Activated naive CD4-positive, alpha-beta T cell treated with anti-CD3 and anti-CD28 coated beads, Interleukin-2, amount 10 ng/mL, durations not matched to agents 7 days and 5 days (primary cell): ENCODE results near the gene ATL3.
A peak's percentile ranks its signal among the peaks of the same experiment; 100 is the strongest.

Source experiments
- CTCF ChIA-PET: fragments of 350-600 bp; sonication (Branson Sonifier 250); formaldehyde crosslinking; loops from one replicate; lab custom pipeline; 2021; ENCODE audit warnings: antibody characterized with exemption; lab: Charles Lee
- DNase-seq: peaks from one replicate; pipeline ENCODE4 v3.0.0-alpha.2; 2020
- H3K27ac Mint-ChIP-seq: one replicate; pipeline ENCODE4 v1.8.0; 2021; ENCODE audit warnings: mild to moderate bottlenecking, moderate library complexity, mixed read lengths
- H3K27me3 Mint-ChIP-seq: one replicate; pipeline ENCODE4 v1.8.0; 2021; ENCODE audit warnings: mild to moderate bottlenecking, mixed read lengths
- H3K36me3 Mint-ChIP-seq: one replicate; pipeline ENCODE4 v1.8.0; 2021; ENCODE audit warnings: mixed read lengths
- H3K4me1 Mint-ChIP-seq: one replicate; pipeline ENCODE4 v1.8.0; 2021; ENCODE audit warnings: mixed read lengths
- H3K4me3 Mint-ChIP-seq: one replicate; pipeline ENCODE4 v1.8.0; 2021; ENCODE audit warnings: mild to moderate bottlenecking, moderate library complexity, mixed read lengths
- H3K9me3 Mint-ChIP-seq: one replicate; pipeline ENCODE4 v1.8.0; 2021; ENCODE audit warnings: mixed read lengths

ATL3 gene, protein sequence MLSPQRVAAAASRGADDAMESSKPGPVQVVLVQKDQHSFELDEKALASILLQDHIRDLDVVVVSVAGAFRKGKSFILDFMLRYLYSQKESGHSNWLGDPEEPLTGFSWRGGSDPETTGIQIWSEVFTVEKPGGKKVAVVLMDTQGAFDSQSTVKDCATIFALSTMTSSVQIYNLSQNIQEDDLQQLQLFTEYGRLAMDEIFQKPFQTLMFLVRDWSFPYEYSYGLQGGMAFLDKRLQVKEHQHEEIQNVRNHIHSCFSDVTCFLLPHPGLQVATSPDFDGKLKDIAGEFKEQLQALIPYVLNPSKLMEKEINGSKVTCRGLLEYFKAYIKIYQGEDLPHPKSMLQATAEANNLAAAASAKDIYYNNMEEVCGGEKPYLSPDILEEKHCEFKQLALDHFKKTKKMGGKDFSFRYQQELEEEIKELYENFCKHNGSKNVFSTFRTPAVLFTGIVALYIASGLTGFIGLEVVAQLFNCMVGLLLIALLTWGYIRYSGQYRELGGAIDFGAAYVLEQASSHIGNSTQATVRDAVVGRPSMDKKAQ

DNA sequence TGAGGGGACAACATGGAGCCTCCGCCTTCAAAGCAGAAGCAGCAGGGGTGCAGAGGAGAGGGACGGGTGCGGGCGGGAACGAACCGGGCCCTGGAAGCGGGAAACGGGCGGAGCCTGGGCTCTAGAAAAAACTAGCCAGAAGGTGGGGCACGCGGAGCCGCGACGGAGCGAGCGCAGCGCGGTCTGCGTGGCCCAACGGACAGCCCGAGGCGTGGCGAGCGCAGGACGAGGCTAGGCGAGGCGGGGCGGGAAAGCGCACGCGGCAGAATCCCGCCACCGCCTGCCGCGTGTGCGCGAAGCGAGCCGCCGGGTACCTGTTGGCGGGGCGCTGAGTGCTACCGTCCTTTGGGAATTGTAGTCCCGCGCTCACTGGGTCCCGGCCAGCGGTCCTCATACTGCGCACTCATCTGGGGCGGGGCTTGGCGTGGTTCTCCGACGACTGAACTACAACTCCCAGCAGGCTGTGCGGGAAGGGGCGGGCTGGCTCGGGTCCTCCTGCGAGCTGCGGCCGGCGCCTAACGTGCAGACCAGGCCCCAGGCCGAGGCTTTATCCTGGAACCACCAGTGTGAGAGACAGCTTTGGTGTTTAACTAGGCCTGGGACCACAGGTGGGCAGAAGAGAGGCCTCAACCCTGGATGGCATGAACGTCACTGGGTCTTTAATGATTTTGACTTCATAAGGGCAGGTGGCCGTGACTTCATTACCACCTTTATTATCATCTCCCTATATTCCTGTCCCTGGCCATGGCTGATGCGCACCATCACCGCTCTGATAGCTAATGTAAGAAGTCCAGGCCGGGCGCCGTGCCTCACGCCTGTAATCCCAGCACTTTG is at the start of gene ATL3:
TSS of gene ATL3 (minus strand) at position 55 of the 834 bp plus-strand sequence. CDS start at position 14, 41 bp downstream.
- H3K36me3 Mint-ChIP-seq: peaks cover 13% of the 10 kb centered on the region
- H3K9me3 Mint-ChIP-seq: no peaks in the 10 kb centered on the region
- peaks cover 44% of the 10 kb centered on the region for H3K4me1 Mint-ChIP-seq
- H3K27me3 Mint-ChIP-seq: peaks cover 11% of the 10 kb centered on the region
- CTCF ChIA-PET: interaction anchor here (0.7 to 5.5 kb wide), 3 partner anchors 10 to 465 kb away, joined by 3 to 17 read pairs (median 3); partner anchors contain the start of gene RTN3
- H3K27ac Mint-ChIP-seq: peak within 1 kb of the TSS; percentile 88
- peak; percentile 97 for DNase-seq
- peak within 1 kb of the TSS; percentile 80 for H3K4me3 Mint-ChIP-seq

DNA sequence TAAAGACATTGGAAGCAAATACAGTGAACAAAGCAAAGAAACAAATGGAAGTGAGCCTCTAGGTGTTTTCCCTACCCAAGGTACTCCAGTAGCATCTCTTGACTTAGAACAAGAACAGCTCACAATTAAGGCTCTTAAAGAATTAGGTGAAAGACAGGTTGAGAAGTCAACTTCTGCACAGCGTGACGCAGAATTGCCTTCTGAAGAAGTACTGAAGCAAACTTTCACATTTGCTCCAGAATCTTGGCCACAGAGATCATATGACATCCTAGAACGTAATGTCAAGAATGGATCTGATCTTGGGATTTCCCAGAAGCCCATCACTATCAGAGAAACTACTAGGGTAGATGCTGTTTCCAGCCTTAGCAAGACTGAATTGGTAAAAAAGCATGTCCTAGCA is 49.4 kb upstream of the ATL3 start:
- H3K4me1 Mint-ChIP-seq: no peaks in the 10 kb centered on the region
- peaks cover 4% of the 10 kb centered on the region for H3K36me3 Mint-ChIP-seq
- DNase-seq: no peak
- no peaks in the 10 kb centered on the region for H3K9me3 Mint-ChIP-seq
- H3K4me3 Mint-ChIP-seq: no peak overlapping the region
- no peak overlapping the region for H3K27ac Mint-ChIP-seq
- CTCF ChIA-PET: interaction anchor here (0.7 to 1.0 kb wide), 2 partner anchors 15 to 21 kb away, joined by 3 read pairs; no protein-coding TSS in a partner anchor
- H3K27me3 Mint-ChIP-seq: no peaks in the 10 kb centered on the region

DNA sequence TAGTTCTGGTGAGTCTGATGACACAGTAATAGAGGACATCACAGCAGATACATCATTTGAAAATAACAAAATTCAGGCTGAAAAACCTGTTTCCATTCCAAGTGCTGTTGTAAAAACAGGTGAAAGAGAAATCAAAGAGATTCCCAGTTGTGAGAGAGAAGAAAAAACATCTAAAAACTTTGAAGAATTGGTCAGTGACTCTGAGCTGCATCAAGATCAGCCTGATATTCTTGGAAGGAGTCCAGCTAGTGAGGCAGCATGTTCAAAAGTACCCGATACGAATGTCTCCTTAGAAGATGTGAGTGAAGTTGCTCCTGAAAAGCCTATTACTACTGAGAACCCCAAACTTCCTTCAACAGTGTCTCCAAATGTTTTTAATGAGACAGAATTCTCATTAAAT is 48.8 kb upstream of the ATL3 start:
- Mint-ChIP-seq H3K27me3 (no peaks in the 10 kb centered on the region), H3K36me3 (peaks cover 6% of the 10 kb centered on the region), H3K4me1 (no peaks in the 10 kb centered on the region), H3K9me3 (no peaks in the 10 kb centered on the region), H3K27ac (no peak overlapping the region), H3K4me3 (no peak overlapping the region)
- no peak for DNase-seq
- CTCF ChIA-PET: interaction anchor here (0.7 to 1.0 kb wide), 2 partner anchors 14 to 21 kb away, joined by 3 read pairs; no protein-coding TSS in a partner anchor

DNA sequence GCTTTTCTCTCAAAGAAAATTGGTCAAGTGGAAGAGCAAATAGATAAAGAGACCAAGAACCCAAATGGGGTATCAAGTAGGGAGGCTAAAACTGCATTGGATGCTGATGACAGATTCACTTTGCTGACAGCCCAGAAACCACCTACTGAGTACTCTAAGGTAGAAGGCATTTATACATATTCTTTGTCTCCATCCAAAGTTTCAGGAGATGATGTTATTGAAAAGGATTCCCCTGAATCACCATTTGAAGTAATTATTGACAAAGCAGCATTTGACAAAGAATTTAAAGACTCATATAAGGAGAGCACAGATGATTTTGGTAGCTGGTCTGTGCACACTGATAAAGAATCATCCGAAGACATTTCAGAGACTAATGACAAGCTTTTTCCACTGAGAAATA is 47.8 kb upstream of the ATL3 start:
- Mint-ChIP-seq H3K27me3 (no peaks in the 10 kb centered on the region), H3K9me3 (no peaks in the 10 kb centered on the region), H3K36me3 (peaks cover 6% of the 10 kb centered on the region), H3K4me1 (no peaks in the 10 kb centered on the region), H3K4me3 (no peak overlapping the region), H3K27ac (no peak overlapping the region)
- CTCF ChIA-PET: no interaction called here
- DNase-seq: no peak

DNA sequence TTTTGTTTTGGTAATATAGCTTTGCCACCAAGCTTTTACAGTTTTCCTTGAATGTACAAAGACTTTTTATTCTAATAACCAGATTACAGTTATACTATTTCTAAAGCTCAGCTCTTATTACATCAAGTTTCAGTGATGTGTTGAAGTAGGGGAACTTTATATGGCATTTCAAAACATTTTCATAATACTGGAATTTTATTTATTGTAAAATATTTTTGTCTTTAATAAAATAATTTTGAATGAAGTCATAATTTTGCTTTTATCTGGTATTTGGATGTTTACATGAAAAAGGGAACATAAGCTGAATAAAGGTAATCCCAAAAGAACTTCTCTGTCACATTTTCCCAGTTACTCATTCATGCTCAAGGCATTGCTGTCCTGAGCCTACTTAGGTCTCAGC is 44.9 kb upstream of the ATL3 start:
- no peak for DNase-seq
- no peak overlapping the region for H3K27ac Mint-ChIP-seq
- H3K4me1 Mint-ChIP-seq: no peaks in the 10 kb centered on the region
- H3K4me3 Mint-ChIP-seq: no peak overlapping the region
- CTCF ChIA-PET: no interaction called here
- H3K9me3 Mint-ChIP-seq: no peaks in the 10 kb centered on the region
- H3K27me3 Mint-ChIP-seq: no peaks in the 10 kb centered on the region
- H3K36me3 Mint-ChIP-seq: peaks cover 6% of the 10 kb centered on the region

DNA sequence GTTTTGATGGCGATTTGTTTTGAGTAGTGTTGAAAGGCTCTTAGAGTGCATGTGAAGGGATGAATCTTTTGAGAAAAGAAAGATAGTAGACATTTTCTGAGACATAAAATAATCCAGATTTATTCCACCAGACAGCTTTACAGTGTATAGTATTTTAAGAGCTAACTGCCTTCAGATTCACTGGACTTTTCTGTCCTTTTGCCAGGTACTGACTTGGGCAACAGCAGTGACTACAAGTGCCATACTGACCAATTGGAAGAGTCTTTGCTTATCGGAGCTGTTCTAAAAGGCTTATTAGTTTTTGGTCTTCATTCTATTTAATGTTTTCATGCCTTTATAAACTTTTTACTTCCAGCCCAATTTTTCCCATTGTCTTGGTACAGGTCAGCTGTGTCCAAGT is 42.6 kb upstream of the ATL3 start:
- no peak for DNase-seq
- CTCF ChIA-PET: interaction anchor here (0.9 to 1.4 kb wide), 2 partner anchors 14 to 31 kb away, joined by 4 read pairs; no protein-coding TSS in a partner anchor
- H3K9me3 Mint-ChIP-seq: no peaks in the 10 kb centered on the region
- H3K27me3 Mint-ChIP-seq: no peaks in the 10 kb centered on the region
- H3K27ac Mint-ChIP-seq: no peak overlapping the region
- H3K4me1 Mint-ChIP-seq: no peaks in the 10 kb centered on the region
- peaks cover 4% of the 10 kb centered on the region for H3K36me3 Mint-ChIP-seq
- no peak overlapping the region for H3K4me3 Mint-ChIP-seq

DNA sequence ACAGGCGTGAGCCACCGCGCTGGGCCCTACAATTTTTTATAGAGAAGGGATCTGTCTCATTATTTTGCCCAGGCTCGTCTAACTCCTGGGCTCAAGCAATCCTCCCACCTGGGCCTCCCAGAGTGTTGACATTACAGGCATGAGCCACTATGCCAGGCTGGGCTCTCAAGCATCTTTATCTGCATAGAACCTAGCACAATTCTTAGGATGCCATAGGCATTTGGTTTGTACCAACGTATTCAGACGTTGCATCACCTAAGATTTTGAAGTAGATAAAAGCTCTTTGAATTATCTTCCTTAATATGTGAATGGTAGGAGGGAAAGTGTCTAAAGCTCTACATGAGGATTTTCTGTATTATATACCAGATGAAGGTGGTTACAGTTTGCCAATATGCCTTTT is 40.7 kb upstream of the ATL3 start:
- Mint-ChIP-seq H3K27me3 (no peaks in the 10 kb centered on the region), H3K4me3 (no peak overlapping the region), H3K9me3 (no peaks in the 10 kb centered on the region), H3K36me3 (peaks cover 2% of the 10 kb centered on the region), H3K4me1 (no peaks in the 10 kb centered on the region), H3K27ac (no peak overlapping the region)
- DNase-seq: no peak
- CTCF ChIA-PET: no interaction called here

DNA sequence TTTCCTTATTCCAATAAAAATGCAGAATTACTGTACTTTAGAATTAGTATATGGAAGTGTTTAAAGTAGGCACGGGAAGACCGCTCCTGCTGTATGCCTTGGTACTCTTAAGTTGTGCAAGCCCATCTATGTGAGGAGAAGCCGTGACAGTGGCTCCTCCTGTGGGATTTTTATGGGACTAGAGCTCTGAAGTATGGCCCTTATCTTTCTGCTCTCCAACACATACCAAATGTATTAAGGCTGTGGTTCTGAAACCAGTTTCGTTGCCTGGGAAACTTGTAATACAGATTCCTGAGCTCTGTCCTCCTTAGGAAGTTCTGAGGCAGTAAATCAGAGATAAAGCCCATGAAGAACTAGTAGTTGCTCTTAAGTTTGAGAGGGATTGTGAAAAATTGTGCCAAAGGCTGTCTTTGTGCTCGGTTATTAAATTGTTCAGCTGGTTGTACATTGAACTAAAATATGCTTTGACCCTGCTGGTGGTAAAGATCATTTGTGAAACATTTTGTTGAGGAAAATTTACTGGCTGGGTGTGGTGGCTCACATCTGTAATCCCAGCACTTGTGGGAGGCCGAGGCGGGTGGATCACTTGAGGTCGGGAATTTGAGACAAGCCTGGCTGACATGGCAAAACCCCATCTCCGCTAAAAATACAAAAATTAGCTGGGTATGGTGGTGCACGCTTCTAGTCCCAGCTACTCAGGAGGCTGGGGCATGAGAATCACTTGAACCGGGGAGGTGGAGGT is 39.5 kb upstream of the ATL3 start:
- no peaks in the 10 kb centered on the region for H3K9me3 Mint-ChIP-seq
- peaks cover 2% of the 10 kb centered on the region for H3K36me3 Mint-ChIP-seq
- CTCF ChIA-PET: interaction anchor here (0.5 kb wide), 1 partner anchor 48 kb away, joined by 5 read pairs; no protein-coding TSS in a partner anchor
- no peaks in the 10 kb centered on the region for H3K4me1 Mint-ChIP-seq
- H3K4me3 Mint-ChIP-seq: no peak overlapping the region
- no peaks in the 10 kb centered on the region for H3K27me3 Mint-ChIP-seq
- no peak overlapping the region for H3K27ac Mint-ChIP-seq
- no peak for DNase-seq

DNA sequence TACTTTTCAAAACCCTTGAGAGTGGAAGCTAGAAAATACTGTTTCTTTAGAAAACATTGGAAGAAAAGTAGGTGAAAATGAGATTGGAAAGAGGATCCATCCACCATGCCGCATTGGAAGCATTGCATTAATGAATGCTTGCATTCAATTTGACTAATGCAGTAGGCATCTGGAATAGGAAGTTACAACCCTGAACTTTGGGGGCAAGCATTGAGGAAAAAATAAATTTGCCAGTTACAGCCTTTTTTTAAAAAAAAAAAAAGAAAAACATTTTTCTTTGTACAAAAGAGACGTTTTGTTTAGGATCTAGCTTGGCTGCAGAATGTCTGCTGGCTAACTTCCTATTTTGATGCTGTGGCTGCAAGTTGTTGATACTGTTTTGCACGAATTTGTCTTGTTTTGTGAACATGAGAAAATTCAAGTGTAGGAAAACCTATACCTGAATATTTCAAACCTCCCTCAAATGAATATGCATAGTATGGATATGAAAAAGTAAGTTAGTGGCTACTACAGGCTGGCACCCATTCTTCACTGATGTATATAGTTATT is 38.2 kb upstream of the ATL3 start:
- Mint-ChIP-seq H3K27ac (no peak overlapping the region), H3K36me3 (no peaks in the 10 kb centered on the region), H3K27me3 (no peaks in the 10 kb centered on the region), H3K4me1 (peaks cover 4% of the 10 kb centered on the region), H3K4me3 (no peak overlapping the region), H3K9me3 (no peaks in the 10 kb centered on the region)
- CTCF ChIA-PET: interaction anchor here (1.1 to 1.3 kb wide), 2 partner anchors 70 to 230 kb away, joined by 3 read pairs; no protein-coding TSS in a partner anchor
- no peak for DNase-seq

DNA sequence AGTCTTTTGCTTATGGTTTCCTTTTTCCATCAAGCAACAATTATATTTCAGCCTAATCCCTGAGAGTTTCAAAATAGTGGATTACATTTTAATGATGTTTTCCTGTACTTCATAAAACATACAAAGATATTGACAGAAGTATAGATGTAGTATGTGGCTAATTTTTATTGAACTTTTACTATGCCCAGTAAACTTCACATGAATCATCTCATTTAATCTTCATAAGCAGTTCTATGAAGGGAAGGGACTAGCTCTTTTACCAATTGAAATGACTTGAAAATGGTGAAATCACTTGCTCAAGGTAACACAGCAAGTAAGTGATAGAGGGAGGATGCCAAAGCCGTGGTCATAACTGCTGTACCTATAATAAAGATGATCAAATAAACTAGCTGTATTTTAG is 37.6 kb upstream of the ATL3 start:
- H3K9me3 Mint-ChIP-seq: no peaks in the 10 kb centered on the region

DNA sequence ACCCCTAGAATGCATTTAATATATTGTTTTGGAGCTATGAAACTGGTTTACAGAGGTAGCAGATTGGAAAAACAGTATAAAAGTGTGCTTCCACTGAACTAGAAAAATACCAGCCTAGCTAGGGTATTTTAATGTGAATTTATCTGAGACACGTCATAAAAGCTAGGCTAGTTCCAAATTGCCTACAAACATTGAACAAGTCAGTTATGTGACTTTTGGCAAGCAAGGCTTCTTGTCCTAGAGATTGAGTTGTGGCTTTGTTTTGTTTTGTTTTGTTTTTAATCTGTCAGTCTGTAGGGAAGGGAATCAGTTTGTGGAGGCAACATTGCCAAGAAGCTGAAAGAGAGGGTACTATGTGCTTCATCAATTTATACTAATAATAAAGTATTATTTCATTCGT is 34.4 kb upstream of the ATL3 start:
- Mint-ChIP-seq H3K36me3 (peaks cover 2% of the 10 kb centered on the region), H3K4me3 (no peak overlapping the region), H3K27ac (no peak overlapping the region), H3K27me3 (no peaks in the 10 kb centered on the region), H3K9me3 (no peaks in the 10 kb centered on the region), H3K4me1 (peaks cover 4% of the 10 kb centered on the region)
- CTCF ChIA-PET: interaction anchor here (0.6 kb wide), 1 partner anchor 15 kb away, joined by 3 read pairs; no protein-coding TSS in a partner anchor
- DNase-seq: no peak

More for the DNA sequence above, 37.6 kb upstream of the ATL3 start:
- CTCF ChIA-PET: interaction anchor here (1.1 to 1.3 kb wide), 2 partner anchors 69 to 229 kb away, joined by 3 read pairs; no protein-coding TSS in a partner anchor
- no peak overlapping the region for H3K27ac Mint-ChIP-seq
- H3K4me3 Mint-ChIP-seq: no peak overlapping the region
- peaks cover 4% of the 10 kb centered on the region for H3K4me1 Mint-ChIP-seq
- no peaks in the 10 kb centered on the region for H3K27me3 Mint-ChIP-seq
- H3K36me3 Mint-ChIP-seq: no peaks in the 10 kb centered on the region
- DNase-seq: no peak

DNA sequence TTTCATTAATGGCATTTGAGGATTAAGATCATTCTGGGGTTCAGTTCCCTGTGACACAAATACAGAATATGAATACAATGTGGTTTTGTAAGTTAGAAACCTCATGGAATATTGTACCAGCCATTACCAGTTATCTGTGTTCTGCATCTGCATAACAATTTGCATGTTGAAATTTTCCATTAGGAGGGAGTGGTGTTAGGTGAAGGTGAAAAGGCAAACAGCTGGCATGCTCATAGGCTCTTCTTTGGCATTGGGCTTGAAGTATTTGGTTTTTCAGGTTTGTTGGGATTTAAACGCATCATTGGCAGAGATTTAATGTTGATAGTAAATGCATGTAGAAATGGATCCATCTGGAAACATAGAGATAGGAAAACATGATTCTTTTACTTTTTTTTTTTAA is 28.7 kb upstream of the ATL3 start:
- CTCF ChIA-PET: interaction anchor here (1.4 kb wide), 1 partner anchor 221 kb away, joined by 5 read pairs; no protein-coding TSS in a partner anchor
- H3K4me1 Mint-ChIP-seq: peaks cover 5% of the 10 kb centered on the region
- no peak for DNase-seq
- no peaks in the 10 kb centered on the region for H3K27me3 Mint-ChIP-seq
- H3K36me3 Mint-ChIP-seq: peaks cover 2% of the 10 kb centered on the region
- no peaks in the 10 kb centered on the region for H3K9me3 Mint-ChIP-seq
- H3K27ac Mint-ChIP-seq: no peak overlapping the region
- H3K4me3 Mint-ChIP-seq: no peak overlapping the region
